A549 (cell line): ENCODE results near the gene EXOC4. TPM values are rescaled to one million over a fixed set of nuclear protein-coding genes. Genes with fewer than 3 reads are reported as not detected.

Experiments
- ATAC-seq, 2 experiments: fragments of 200-7000 bp in 1 of 2; fragments of >200 bp in 1 of 2; cut with Nextera tagmentation in 1 of 2; cut with Tn5 transposase in 1 of 2; 3 replicates each; pipeline versions ENCODE4 v1.8.0 to v1.9.1; 2018 to 2020; ENCODE audit warnings: mild to moderate bottlenecking in 1 of 2, moderate library complexity in 1 of 2
- CTCF ChIA-PET: fragments of 300-600 bp; sonication (Branson Sonifier 250); formaldehyde crosslinking; extraction: SDS; loops from one replicate; lab custom pipeline; 2021; ENCODE audit warnings: antibody characterized with exemption, inconsistent platforms; lab: Yijun Ruan, JAX
- POLR2A ChIA-PET: fragments of 350-600 bp; formaldehyde crosslinking; extraction: SDS; loops from one replicate; lab custom pipeline; 2021; ENCODE audit warnings: antibody characterized with exemption, inconsistent platforms; lab: Yijun Ruan, JAX
- DNase-seq, 2 experiments: peaks; one replicate each; pipeline versions ENCODE4 v3.0.0 to v3.0.0-alpha.2; 2011 to 2016; ENCODE audit warnings: low read depth in 1 of 2, low spot score in 1 of 2
- FAIRE-seq: peaks from 2 replicates; lab custom pipeline; 2011; peaks lifted over from hg19 to GRCh38; lab: Jason Lieb, UNC
- H3K27ac ChIP-seq, 2 experiments: fragments of >200 bp; sonication (Bioruptor Twin); formaldehyde crosslinking; 3 replicates each; pipeline ENCODE4 v1.5.1; 2016 to 2017
- H3K4me1 ChIP-seq: fragments of >200 bp; sonication (Bioruptor Twin); formaldehyde crosslinking; 3 replicates; pipeline ENCODE4 v1.6.1; 2016
- H3K4me2 ChIP-seq: fragments of >200 bp; sonication (Bioruptor Twin); formaldehyde crosslinking; 3 replicates; pipeline ENCODE4 v1.6.1; 2016
- H3K4me3 ChIP-seq: fragments of >200 bp; sonication (Bioruptor Twin); formaldehyde crosslinking; 3 replicates; pipeline ENCODE4 v1.5.1; 2016
- H3K9me3 ChIP-seq: fragments of >200 bp; sonication (Bioruptor Twin); formaldehyde crosslinking; 3 replicates; pipeline ENCODE4 v1.6.1; 2016
- BHLHE40 ChIP-seq: IDR thresholded peaks from 2 replicates; pipeline ENCODE4 v1.6.1; 2012; ENCODE audit warnings: low read depth, low read length, inconsistent platforms
- CBX8 ChIP-seq: fragments of 200-600 bp; sonication (generic); IDR thresholded peaks from 2 replicates; pipeline ENCODE4 v1.6.1; 2016
- EHMT2 ChIP-seq: fragments of 200-600 bp; sonication (generic); IDR thresholded peaks from 2 replicates; pipeline ENCODE4 v1.6.1; 2016; ENCODE audit warnings: antibody characterized with exemption, low read depth, mild to moderate bottlenecking, moderate library complexity
- GATA3 ChIP-seq: IDR thresholded peaks from 2 replicates; pipeline ENCODE4 v1.6.1; 2012; ENCODE audit warnings: borderline replicate concordance
- HES2 ChIP-seq: fragments of >200 bp; sonication (Bioruptor Twin); formaldehyde crosslinking; IDR thresholded peaks from 2 replicates; pipeline ENCODE4 v1.6.1; 2016
- JUN ChIP-seq, 2 experiments: fragments of >200 bp; sonication (Bioruptor Twin); formaldehyde crosslinking; IDR thresholded peaks; 2 replicates in 1 of 2; 3 replicates in 1 of 2; pipeline ENCODE4 v1.6.1; 2016 to 2017
- JUNB ChIP-seq: fragments of >200 bp; sonication (Bioruptor Twin); formaldehyde crosslinking; IDR thresholded peaks from 2 replicates; pipeline ENCODE4 v1.6.1; 2016
- KDM1A ChIP-seq: fragments of 200-600 bp; sonication (generic); IDR thresholded peaks from 2 replicates; pipeline ENCODE4 v1.6.1; 2016; ENCODE audit warnings: low read depth, mild to moderate bottlenecking
- KDM5A ChIP-seq: fragments of 200-600 bp; sonication (generic); IDR thresholded peaks from 2 replicates; pipeline ENCODE4 v1.6.1; 2016; ENCODE audit warnings: antibody characterized with exemption, mild to moderate bottlenecking
- MAX ChIP-seq: IDR thresholded peaks from 2 replicates; pipeline ENCODE4 v1.6.1; 2012
- MAZ ChIP-seq: fragments of 150-350 bp; IDR thresholded peaks from 2 replicates; pipeline ENCODE4 v1.6.1; 2014; ENCODE audit warnings: antibody characterized with exemption, low read depth, low read length, borderline replicate concordance
- NFE2L2 ChIP-seq: fragments of 150-350 bp; conservative IDR thresholded peaks from 2 replicates; pipeline ENCODE4 v1.6.1; 2014; ENCODE audit warnings: low read length
- NPAS2 ChIP-seq: fragments of 250-450 bp; sonication (Bioruptor Pico); IDR thresholded peaks from 2 replicates; pipeline ENCODE4 v1.8.0; 2022; ENCODE audit warnings: mild to moderate bottlenecking, moderate library complexity, borderline replicate concordance
- PBX3 ChIP-seq: IDR thresholded peaks from 2 replicates; pipeline ENCODE4 v1.6.1; 2012
- RCOR1 ChIP-seq: fragments of 150-350 bp; IDR thresholded peaks from 2 replicates; pipeline ENCODE4 v1.6.1; 2014; ENCODE audit warnings: antibody characterized with exemption, low read length, low read depth
- RFX5 ChIP-seq: fragments of 450-650 bp; IDR thresholded peaks from 2 replicates; pipeline ENCODE4 v1.7.1; 2014; ENCODE audit warnings: antibody characterized with exemption, mild to moderate bottlenecking, moderate library complexity
- RNF2 ChIP-seq: fragments of 200-600 bp; sonication (generic); IDR thresholded peaks from 2 replicates; pipeline ENCODE4 v1.6.1; 2016; ENCODE audit warnings: low read depth, mild to moderate bottlenecking, antibody characterized with exemption, moderate library complexity, borderline replicate concordance
- SMC3 ChIP-seq: fragments of >200 bp; sonication (Bioruptor Twin); formaldehyde crosslinking; IDR thresholded peaks from 3 replicates; pipeline ENCODE4 v1.6.1; 2018; ENCODE audit warnings: inconsistent platforms
- SREBF2 ChIP-seq: fragments of 450-650 bp; IDR thresholded peaks from 2 replicates; pipeline ENCODE4 v1.6.1; 2014; ENCODE audit warnings: mild to moderate bottlenecking, moderate library complexity
- ZNF302 ChIP-seq: fragments of 250-450 bp; sonication (Bioruptor Pico); IDR thresholded peaks from 2 replicates; pipeline ENCODE4 v1.9.0; 2021; ENCODE audit warnings: inconsistent platforms, mild to moderate bottlenecking, moderate library complexity
- WGBS: methylation state at CpG from one replicate; pipeline ENCODE4 v1.1.6; 2017; ENCODE audit errors: missing lambda C conversion rate; 5-methylcytosine and 5-hydroxymethylcytosine counted together
- polyA plus RNA-seq, 4 experiments: library from polyadenylated mRNA; depleted of rRNA in 3 of 4; stranded (reverse); fragments of >200 nt; fragmentation: RNase III in 1 of 4; extraction: RNeasy Plus Mini Kit Qiagen cat#74134 plus additional on column Dnase treatment in 1 of 4; gene quantifications; 2 replicates in 3 of 4; 3 replicates in 1 of 4; pipeline ENCODE4 v1.2.3, GENCODE V29; 2011 to 2017
- TF ChIP-seq, protein P1 (sequence below): IDR thresholded peaks from 2 replicates; pipeline ENCODE4 v1.6.1; 2012; ENCODE audit warnings: low read depth, borderline replicate concordance
- TF ChIP-seq, protein P2 (sequence below): fragments of >200 bp; sonication (Bioruptor Twin); formaldehyde crosslinking; IDR thresholded peaks from 3 replicates; pipeline ENCODE4 v1.5.1; 2016
- TF ChIP-seq, protein P3 (sequence below): fragments of 250-450 bp; sonication (Bioruptor Pico); IDR thresholded peaks from 2 replicates; pipeline ENCODE4 v1.5.0; 2020; ENCODE audit warnings: low read depth, mild to moderate bottlenecking, moderate library complexity
- TF ChIP-seq, protein P4 (sequence below): fragments of 150-350 bp; IDR thresholded peaks from 2 replicates; pipeline ENCODE4 v1.6.1; 2014; ENCODE audit warnings: low read depth, mild to moderate bottlenecking, low read length
- TF ChIP-seq, protein P5 (sequence below): fragments of 200-600 bp; sonication (generic); IDR thresholded peaks from 2 replicates; pipeline ENCODE4 v1.6.1; 2016; ENCODE audit warnings: antibody characterized with exemption, mild to moderate bottlenecking, moderate library complexity
- TF ChIP-seq, protein P6 (sequence below): fragments of >200 bp; sonication (Bioruptor Twin); formaldehyde crosslinking; IDR thresholded peaks from 3 replicates; pipeline ENCODE4 v1.6.1; 2016

Gene EXOC4
- polyA plus RNA-seq, 2 of the 4 experiments (the other 2 are of a cell fraction), result 33.4 to 73.1 TPM

- ATAC-seq, result no peak
- Histone ChIP-seq H3K4me1 (no peaks in the 10 kb centered on the region), H3K4me2 (no peak overlapping the region), H3K4me3 (no peak overlapping the region), H3K9me3 (no peaks in the 10 kb centered on the region), H3K27ac (no peak overlapping the region)
- TF ChIP-seq JUNB, result no peak
- no peak for TF ChIP-seq EHMT2
- no peak for TF ChIP-seq PBX3
- no peak for TF ChIP-seq RFX5
- TF ChIP-seq, protein P1, sequence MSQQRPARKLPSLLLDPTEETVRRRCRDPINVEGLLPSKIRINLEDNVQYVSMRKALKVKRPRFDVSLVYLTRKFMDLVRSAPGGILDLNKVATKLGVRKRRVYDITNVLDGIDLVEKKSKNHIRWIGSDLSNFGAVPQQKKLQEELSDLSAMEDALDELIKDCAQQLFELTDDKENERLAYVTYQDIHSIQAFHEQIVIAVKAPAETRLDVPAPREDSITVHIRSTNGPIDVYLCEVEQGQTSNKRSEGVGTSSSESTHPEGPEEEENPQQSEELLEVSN, result no peak
- TF ChIP-seq HES2, result no peak
- TF ChIP-seq KDM5A, result no peak
- no peak for TF ChIP-seq RNF2
- no peak for TF ChIP-seq ZNF302 (CRISPR knock-in tag)
- TF ChIP-seq BHLHE40, result no peak
- no peak for TF ChIP-seq SREBF2
- TF ChIP-seq NFE2L2, result no peak
- TF ChIP-seq, protein P2, sequence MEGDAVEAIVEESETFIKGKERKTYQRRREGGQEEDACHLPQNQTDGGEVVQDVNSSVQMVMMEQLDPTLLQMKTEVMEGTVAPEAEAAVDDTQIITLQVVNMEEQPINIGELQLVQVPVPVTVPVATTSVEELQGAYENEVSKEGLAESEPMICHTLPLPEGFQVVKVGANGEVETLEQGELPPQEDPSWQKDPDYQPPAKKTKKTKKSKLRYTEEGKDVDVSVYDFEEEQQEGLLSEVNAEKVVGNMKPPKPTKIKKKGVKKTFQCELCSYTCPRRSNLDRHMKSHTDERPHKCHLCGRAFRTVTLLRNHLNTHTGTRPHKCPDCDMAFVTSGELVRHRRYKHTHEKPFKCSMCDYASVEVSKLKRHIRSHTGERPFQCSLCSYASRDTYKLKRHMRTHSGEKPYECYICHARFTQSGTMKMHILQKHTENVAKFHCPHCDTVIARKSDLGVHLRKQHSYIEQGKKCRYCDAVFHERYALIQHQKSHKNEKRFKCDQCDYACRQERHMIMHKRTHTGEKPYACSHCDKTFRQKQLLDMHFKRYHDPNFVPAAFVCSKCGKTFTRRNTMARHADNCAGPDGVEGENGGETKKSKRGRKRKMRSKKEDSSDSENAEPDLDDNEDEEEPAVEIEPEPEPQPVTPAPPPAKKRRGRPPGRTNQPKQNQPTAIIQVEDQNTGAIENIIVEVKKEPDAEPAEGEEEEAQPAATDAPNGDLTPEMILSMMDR, result no peak
- POLR2A ChIA-PET, result no interaction called here
- 75% methylated on average over 2 of the region's 2 CpGs for WGBS
- DNase-seq, result peak in 1 of 2 experiments; percentile 3
- FAIRE-seq, result no peak
- CTCF ChIA-PET, result no interaction called here
These were observed 530.4 kb downstream of the EXOC4 start for GRCh38 chr7:133783276-133783675.

GRCh38 chr7:133784486-133785001, 531.7 kb downstream of the EXOC4 start:
- no peaks in the 10 kb centered on the region for H3K4me1 ChIP-seq
- no peaks in the 10 kb centered on the region for H3K9me3 ChIP-seq
- FAIRE-seq (no peak), ATAC-seq (no peak), DNase-seq (no peak)
- H3K27ac ChIP-seq, result no peak overlapping the region
- ChIA-PET POLR2A (no interaction called here), CTCF (no interaction called here)
- no peak overlapping the region for H3K4me2 ChIP-seq
- no peak overlapping the region for H3K4me3 ChIP-seq
- 100% methylated on average over 4 of the region's 4 CpGs for WGBS
- TF ChIP-seq JUN (IDR thresholded peaks at IDR 0.05) (no peak), GATA3 (no peak), SREBF2 (no peak), SMC3 (no peak), HES2 (no peak), BHLHE40 (no peak), MAZ (no peak), ZNF302 (CRISPR knock-in tag) (no peak), NPAS2 (CRISPR knock-in tag) (no peak), RCOR1 (no peak), CBX8 (no peak), KDM1A (no peak), MAX (no peak)
- TF ChIP-seq, protein P3, sequence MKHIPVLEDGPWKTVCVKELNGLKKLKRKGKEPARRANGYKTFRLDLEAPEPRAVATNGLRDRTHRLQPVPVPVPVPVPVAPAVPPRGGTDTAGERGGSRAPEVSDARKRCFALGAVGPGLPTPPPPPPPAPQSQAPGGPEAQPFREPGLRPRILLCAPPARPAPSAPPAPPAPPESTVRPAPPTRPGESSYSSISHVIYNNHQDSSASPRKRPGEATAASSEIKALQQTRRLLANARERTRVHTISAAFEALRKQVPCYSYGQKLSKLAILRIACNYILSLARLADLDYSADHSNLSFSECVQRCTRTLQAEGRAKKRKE (CRISPR knock-in tag), result no peak
- TF ChIP-seq, protein P4, sequence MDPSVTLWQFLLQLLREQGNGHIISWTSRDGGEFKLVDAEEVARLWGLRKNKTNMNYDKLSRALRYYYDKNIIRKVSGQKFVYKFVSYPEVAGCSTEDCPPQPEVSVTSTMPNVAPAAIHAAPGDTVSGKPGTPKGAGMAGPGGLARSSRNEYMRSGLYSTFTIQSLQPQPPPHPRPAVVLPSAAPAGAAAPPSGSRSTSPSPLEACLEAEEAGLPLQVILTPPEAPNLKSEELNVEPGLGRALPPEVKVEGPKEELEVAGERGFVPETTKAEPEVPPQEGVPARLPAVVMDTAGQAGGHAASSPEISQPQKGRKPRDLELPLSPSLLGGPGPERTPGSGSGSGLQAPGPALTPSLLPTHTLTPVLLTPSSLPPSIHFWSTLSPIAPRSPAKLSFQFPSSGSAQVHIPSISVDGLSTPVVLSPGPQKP, result no peak
- TF ChIP-seq, protein P5, sequence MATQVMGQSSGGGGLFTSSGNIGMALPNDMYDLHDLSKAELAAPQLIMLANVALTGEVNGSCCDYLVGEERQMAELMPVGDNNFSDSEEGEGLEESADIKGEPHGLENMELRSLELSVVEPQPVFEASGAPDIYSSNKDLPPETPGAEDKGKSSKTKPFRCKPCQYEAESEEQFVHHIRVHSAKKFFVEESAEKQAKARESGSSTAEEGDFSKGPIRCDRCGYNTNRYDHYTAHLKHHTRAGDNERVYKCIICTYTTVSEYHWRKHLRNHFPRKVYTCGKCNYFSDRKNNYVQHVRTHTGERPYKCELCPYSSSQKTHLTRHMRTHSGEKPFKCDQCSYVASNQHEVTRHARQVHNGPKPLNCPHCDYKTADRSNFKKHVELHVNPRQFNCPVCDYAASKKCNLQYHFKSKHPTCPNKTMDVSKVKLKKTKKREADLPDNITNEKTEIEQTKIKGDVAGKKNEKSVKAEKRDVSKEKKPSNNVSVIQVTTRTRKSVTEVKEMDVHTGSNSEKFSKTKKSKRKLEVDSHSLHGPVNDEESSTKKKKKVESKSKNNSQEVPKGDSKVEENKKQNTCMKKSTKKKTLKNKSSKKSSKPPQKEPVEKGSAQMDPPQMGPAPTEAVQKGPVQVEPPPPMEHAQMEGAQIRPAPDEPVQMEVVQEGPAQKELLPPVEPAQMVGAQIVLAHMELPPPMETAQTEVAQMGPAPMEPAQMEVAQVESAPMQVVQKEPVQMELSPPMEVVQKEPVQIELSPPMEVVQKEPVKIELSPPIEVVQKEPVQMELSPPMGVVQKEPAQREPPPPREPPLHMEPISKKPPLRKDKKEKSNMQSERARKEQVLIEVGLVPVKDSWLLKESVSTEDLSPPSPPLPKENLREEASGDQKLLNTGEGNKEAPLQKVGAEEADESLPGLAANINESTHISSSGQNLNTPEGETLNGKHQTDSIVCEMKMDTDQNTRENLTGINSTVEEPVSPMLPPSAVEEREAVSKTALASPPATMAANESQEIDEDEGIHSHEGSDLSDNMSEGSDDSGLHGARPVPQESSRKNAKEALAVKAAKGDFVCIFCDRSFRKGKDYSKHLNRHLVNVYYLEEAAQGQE, result no peak
- TF ChIP-seq, protein P6, sequence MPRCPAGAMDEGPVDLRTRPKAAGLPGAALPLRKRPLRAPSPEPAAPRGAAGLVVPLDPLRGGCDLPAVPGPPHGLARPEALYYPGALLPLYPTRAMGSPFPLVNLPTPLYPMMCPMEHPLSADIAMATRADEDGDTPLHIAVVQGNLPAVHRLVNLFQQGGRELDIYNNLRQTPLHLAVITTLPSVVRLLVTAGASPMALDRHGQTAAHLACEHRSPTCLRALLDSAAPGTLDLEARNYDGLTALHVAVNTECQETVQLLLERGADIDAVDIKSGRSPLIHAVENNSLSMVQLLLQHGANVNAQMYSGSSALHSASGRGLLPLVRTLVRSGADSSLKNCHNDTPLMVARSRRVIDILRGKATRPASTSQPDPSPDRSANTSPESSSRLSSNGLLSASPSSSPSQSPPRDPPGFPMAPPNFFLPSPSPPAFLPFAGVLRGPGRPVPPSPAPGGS, result no peak
